GM18505 (cell line): ENCODE results near the gene CHRDL1.

Experiments used
- ATAC-seq: cut with Tn5 transposase; IDR thresholded peaks from one replicate; pipeline ENCODE4 v1.9.1; 2021; ENCODE audit not compliant: unreplicated experiment
- POLR2A ChIP-seq: IDR thresholded peaks from 4 replicates; pipeline ENCODE4 v1.6.1; 2011; ENCODE audit warnings: borderline replicate concordance; ENCODE audit not compliant: insufficient read depth, insufficient read length; ENCODE audit errors: extremely low read depth

The CHRDL1 gene

DNA sequence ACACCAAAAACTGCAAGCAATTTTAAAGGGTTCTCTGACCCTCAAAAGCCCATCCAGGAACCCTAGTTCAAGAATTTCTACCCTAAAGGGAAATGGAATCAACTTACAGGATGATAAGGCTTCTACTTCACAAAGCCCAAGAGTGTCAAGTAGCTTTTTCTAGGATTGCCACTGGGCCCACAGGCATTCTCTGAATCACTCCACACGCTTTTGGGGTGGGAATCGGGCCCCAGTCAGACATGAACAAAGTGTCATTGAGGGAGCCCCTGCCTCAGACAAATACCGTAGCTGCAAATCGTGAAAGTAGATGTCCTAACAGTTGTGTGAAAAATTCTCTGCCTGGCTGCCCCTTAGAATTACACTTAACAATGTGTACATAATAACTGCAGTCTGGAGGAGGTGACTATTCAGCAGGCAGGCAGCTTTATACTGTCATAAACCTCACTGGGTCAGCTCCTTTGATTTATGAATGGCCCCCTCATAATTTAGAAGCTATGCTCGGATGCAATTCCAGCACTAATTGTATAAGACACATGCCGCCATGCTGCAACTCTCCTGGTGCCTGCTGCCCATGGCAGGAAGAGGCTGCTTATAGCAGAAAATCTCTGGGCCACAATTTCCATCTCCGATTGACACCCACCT is 36.7 kb downstream of the CHRDL1 start:
- no peak for ATAC-seq
- TF ChIP-seq POLR2A = no peak

DNA sequence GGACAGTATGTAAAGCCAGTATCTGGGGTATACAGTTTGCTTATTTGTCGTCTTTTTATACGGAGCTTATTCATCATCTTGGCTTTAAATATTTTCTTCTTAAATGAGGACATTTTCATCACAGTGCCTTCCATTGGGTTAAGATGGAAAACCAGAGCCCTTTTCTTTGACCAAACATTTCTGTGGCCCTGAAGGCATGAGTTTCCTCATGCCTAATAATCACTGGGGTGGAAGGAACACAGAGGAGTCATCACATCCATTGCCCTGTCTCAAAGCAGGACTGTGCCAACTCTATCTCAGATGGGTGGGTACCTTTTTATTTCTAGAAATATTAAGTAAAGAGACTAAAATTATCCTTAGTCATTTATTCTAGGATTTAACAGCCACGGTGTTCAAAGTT is 40.0 kb downstream of the CHRDL1 start:
- TF ChIP-seq POLR2A = no peak
- no peak for ATAC-seq

DNA sequence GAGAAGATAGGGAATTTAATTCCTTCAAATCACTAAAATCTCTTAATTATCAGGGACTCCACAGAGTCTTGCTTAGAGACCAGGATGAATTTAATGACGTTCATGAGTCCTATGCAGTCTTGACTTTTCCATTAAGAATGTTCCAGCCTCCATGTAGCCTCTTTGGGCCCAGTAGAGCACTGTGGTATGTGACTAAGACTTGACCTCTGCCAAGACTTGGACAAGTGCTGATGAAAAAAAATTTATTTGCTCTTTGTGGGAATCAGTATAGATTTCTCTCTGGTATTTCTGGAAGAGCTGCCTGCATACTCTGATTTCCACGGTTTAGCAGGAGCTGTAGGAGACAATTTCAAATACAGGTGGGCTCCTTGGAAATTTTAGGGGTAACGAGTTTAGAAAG is 40.6 kb downstream of the CHRDL1 start:
- no peak for ATAC-seq
- no peak for TF ChIP-seq POLR2A

DNA sequence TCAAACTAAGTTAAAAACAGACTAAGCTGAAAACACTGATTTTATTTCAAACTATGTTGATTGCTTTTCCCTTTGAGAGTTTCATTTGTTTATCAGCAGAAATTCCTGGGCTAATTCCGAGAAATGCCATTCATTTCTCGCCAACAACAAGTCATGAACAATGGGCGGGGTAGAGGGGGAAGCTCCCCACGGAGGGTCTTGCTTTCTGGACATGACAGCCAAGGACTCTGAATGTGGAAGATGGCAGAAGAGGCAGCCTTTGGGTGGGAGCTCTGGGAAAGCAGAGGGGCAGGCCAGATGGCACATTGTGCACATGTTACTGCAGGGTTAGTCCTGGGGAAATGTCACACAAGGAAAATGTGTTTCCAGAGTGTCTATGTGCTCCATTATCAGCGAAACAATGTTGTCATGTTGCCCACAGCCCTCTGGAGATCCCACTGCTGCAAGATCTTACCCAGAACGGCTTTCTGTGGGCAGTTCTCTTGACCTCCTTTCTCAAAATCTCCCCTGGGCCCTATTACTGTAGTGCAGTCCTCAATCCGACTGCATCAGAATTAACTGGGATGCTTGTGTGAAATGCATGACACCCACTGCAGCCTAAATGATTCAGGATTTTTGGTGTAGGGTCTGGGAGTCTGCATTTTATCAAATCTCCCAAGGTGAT is 45.0 kb downstream of the CHRDL1 start:
- no peak for ATAC-seq
- TF ChIP-seq POLR2A = no peak

GRCh38 chrX:110748256-110748806 is 47.3 kb downstream of the CHRDL1 start:
- no peak for ATAC-seq
- no peak for TF ChIP-seq POLR2A

GRCh38 chrX:110746014-110746413 is 49.6 kb downstream of the CHRDL1 start:
- no peak for TF ChIP-seq POLR2A
- ATAC-seq = no peak

- TF ChIP-seq POLR2A = no peak
- no peak for ATAC-seq
These were observed 50.3 kb downstream of the CHRDL1 start for GRCh38 chrX:110745288-110745687.

GRCh38 chrX:110743679-110744340 is 51.8 kb downstream of the CHRDL1 start:
- no peak for TF ChIP-seq POLR2A
- peak; percentile 76 for ATAC-seq

GRCh38 chrX:110741213-110741796 is 54.3 kb downstream of the CHRDL1 start:
- no peak for ATAC-seq
- TF ChIP-seq POLR2A = no peak

DNA sequence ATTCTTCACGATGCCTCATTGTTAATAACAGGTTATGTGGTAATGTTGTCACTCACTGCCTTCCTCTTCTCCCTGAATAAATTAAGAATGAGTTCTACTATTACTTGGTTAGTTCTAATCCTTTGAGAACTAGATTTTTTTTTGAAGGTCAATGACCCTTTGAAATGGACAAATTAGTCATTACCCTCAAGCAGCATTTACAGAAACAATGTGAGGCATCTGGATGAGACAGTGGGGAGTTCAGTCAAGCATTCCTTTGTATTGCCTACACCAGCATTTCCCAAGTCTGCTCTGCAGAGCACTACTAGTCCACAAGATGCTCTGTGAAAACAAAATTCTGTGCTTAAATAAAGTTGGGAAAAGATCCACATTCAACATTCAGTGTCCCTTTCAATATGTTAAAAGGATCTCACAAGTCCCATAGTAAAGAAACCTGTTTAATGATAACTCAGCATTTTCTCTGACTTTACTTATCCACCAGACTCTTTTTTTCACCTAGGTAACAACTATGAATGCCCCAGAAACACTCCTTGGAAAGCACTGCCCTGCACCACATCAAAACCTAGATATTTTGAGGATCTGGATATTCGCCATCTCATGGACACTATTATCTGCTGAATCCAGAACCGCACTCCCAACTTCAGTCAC is 60.6 kb downstream of the CHRDL1 start:
- TF ChIP-seq POLR2A = no peak
- no peak for ATAC-seq

DNA sequence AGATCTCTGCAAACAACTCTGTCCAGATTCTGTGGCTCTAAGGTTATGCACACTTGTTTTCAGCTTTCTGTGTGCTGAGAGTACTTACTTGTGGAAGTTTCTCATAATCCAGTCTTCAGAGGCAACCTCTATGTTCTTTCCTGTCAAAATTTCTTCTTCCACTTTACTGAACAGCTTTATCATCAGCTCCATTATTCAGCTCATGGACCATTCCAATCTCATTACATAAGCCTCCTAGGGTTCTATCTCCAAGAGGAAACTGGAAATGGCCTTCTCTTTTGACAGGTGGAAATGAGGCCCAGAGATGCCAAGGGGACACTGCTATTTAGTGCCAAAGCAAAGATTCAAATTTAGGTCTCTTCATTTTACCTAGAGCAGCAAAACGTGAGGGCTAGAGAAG is 61.3 kb downstream of the CHRDL1 start:
- TF ChIP-seq POLR2A = no peak
- ATAC-seq = no peak

DNA sequence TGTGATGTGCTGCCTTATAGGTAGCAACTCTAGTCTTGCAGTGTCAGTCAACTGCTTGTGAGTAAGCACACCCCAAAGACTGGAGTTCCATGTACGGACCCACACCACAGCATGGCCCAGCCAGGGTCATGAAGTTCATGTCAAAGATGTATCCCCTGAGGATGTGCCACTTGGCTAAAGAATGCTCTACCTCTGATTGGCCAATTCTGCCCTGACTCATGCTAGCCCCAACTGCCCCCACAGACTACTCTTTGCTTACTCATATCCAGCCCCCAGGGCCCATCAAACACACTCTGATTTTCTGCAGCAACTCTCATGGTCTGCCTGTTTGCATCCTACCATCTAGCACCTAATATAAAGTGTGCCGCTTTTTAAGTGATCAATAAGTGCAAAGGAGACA is 62.5 kb downstream of the CHRDL1 start:
- no peak for ATAC-seq
- no peak for TF ChIP-seq POLR2A

DNA sequence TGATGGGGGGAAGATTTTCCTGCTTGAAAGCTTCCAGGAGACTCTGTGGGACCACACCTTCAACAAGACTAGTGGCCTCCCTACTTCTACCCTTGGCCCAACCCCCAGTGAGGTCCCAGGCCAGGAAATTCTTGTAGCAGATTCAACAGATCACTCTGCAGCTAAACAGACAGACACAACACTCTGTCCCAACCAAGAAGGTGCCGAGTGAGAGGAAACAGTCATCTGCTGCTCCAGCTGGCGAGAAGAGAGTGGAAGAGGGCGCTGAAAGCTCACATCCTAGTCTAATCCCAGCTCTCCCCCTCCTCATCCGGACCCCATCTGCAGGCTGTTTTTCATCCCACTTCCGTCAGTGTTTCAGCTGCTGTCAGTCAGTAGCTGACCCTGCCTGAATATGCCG is 63.4 kb downstream of the CHRDL1 start:
- no peak for ATAC-seq

More for the DNA sequence above, 63.4 kb downstream of the CHRDL1 start:
- no peak for TF ChIP-seq POLR2A
